ENCODE data around the gene AP1B1. TPM values are rescaled to one million over a fixed set of nuclear protein-coding genes. Genes with fewer than 3 reads are reported as not detected.

AP1B1 gene
- total RNA-seq, 1 donor from 2014 or later = 85.7 TPM

DNA sequence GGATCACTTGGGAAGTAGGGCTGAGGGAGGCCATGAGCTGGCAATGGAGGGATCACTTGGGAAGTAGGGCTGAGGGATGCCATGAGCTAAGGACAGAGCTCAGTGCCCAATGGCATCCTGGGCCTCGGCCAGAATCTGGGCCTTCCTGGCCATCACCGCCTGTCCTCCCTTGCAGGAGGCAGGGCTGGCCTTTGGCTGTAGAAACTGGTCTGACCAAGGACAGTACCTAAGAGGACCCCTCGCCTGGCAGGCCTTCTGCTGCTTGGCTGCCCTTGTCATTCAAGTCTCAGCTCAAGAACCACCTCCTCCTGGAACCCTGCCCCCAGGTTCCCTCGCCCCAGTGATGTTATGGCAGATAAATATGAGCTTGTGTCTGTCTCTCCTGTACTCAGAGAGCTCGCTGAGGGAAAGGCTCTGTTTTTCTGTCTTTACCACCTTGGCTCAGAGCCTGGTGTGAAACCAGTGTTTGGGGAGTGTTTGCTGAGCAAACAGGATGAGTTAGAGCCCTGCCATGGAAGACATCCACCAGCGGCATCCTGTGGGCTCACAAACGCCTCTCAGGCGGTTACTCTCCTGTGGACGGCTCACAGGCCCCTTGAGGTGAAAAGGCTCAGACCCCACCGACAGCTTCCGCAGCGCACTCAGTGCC lies 53.5 kb downstream of the AP1B1 start:
- intact Hi-C loops (cut with micrococcal nuclease) = no loop called here

DNA sequence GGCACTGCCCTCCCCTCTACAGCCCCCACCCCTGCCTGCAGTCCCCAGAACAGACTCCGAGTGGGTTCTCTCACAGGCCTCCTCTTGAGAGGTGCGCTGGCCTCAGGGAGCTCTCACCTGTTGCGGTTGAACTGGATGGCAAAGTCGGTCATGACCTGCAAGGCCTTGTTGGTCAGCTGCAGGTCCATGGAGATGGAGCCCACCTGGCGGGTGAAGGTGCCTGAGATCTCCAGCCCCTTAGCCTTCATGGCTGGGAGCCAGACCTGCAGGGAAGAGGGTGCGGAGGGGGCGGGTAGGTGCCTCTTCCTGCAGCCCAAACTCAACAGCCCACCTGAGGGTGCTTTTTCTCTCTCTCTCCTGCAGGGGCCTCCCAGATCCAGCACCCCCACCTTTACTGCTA lies 54.2 kb downstream of the AP1B1 start:
- intact Hi-C loops (cut with micrococcal nuclease) = no loop called here

DNA sequence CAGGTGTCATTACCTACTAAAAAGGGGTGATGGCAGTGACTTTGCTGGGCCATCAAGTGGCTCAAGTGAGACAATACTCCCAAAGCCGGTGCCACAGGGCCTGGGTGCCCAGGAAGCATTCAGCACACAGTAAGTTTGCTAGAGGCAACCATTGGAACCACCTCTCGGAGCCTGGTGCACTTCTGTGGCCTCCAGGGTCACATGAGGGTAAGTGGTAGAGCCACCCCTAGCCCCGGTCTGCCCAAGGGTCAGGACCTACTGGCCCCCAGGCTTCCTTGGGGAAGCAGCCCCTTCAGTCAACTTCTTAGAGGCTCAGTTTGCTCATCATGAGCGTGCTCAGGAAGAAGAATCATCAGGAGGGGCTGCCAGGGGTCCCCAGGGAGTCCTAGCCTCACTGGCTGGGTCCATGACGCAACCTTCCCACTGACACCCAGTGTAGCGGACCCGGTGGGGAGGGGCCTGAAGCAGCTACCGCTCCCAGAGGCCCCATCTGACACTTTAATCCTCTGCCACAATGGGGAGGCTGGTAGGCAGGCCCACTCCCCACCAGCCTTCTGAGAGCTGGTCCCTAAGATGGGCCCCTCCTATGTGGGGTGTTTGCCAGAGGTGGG lies 55.4 kb downstream of the AP1B1 start:
- intact Hi-C loops (cut with micrococcal nuclease) = no loop called here

DNA sequence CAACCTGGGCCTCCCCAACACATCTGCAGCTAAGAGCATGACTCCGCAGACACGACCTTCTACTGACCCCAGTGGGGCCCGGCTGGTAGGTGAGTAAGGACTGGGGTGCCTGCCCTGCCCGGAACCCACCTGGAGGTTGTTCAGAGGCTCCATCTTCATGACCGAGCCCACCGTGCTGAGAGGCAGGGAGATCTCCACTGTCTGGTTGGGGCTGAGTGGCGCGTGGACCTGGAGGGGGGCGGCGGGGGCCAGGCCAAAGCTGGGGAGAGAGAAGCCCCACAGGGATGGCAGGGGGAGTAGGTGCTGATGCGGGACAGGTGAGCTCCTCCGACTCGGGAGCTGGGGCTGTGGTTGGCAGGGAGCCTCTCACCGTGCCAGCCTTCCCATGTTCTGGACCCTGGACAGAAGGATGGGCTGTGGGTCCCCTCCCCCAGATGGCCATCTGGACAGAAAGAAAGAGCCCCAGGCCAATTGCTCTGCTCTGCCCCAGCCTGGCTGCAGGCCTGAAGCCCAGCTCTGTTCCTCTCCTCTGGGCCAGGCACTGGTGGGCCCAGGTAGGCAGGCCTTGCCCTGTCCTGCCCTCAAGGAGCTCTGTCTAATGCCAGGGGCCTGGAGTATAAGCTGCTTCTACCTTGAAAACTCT lies 56.6 kb downstream of the AP1B1 start:
- intact Hi-C loops (cut with micrococcal nuclease) = no loop called here

DNA sequence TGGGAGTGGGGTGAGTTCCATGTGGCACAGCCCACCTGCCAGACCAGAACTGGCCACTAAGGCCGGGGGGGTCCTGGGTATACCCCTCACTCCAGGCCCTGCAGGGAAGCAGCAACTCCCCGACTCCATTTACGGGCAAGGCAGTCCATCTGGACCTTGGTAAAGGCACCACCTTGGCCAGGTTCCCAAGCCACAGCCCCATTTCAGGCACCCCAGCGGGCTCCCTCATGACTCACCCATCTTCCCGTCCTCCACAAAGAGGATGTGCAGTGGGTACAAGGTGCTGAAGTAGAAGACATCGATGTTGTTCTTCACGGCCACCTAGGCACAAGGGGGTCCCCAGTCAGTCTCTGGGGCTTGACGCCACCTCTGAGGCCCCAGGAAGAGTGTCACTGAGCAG lies 57.2 kb downstream of the AP1B1 start:
- intact Hi-C loops (cut with micrococcal nuclease) = no loop called here

DNA sequence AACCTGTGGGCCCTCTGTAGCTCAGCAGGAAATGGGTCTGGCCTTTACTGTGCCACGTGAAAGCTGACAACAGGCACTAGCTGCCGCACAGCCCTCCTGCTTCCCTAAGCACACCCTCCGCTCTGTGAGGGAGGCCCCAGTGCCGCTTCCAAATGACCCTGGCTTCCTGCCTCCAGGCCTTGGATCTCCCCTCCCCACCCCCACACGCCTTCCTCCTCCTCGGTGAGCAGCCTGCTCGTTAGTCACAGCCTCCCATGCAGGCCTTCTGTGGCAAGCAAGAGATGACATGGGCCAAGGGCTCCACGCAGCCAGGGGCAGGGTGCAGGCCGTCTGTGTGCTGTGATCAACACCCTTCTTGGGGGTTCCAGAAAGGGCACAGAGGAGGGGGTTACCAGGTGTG lies 57.6 kb downstream of the AP1B1 start:
- intact Hi-C loops (cut with micrococcal nuclease) = no loop called here

DNA sequence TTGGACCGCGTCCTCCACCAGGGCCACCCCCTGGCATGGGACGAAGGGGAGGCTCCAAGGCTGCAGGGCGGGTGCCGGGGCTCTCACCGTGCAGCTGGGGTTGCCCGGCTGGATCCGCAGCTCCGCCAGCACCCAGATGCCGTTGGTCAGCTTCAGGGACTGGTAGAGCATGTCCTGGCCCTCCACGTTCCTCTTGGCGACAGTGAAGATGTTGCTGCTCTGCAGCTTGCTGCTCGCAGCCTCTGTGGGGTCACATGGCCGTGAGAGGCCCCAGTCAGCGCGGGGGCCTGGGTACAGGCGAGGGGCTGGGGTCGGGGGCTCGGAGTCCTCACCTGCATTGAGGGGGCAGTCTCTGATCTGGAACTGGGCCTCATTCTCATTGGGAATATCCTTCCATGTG lies 58.1 kb downstream of the AP1B1 start:
- intact Hi-C loops (cut with micrococcal nuclease) = no loop called here

DNA sequence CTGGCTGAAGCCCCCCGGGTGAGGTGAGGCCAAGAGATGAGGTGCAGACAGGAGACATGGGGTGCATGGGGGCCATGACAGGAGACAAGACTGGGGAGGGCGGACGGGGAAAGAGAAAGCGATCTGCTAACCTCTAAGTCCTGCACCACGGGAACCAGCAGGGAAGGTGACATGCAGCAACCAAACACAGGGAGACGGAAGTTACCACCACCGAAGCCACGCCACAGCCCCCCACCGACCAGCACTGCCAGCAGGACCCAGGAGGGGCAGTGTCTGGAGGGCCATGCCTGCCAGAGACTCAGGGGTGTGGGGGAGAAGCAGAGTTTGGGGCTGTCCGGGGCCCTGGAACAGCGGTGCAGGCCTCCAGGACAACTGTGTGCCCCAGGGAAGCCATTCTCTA lies 58.8 kb downstream of the AP1B1 start:
- intact Hi-C loops (cut with micrococcal nuclease) = no loop called here

DNA sequence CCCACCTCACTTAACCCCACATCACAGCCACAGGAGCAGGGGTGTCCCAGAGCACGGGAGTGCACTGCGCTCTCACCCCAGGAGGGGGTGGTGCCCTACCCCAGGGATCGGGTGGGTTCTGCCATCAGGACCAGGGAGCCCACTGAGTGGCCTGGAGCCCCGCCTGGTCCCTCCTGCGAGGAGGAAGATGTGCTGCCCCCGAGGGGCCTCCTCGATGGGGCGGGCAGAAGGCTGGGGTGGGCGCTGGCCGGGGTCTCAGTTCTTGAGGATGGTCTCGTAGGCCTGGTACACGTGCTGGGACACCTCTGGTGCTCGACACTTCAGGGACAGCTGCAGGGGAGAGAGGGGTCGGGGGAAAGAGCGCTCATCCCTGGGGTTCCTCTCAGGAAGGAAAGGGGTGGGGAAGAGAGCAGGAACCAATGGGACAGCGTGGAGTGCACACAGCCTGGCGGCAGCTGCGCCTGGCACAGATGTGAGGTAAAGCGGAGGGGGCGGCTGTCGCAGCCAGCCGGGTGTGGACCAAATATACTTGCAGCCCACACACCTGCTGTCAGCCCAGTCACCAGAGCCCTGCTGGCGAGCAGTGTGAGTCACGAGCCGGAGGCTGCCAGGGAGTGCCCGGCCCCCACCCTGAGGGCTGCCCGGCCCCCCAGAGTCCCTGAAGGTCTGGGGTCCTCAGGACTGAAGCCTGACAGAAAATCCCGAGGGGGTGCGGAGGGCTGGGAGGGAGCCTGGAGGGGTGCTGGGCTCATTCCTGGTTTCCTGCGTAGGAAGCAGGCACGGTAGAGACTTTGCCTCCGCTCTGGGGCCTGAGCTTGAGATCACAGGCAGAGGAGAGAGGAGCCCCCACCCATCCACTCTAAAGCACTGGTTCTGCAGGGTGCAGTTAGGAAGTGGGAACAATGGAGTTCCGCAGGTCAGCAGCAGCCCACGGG lies 59.5 kb downstream of the AP1B1 start:
- intact Hi-C loops (cut with micrococcal nuclease) = no loop called here

DNA sequence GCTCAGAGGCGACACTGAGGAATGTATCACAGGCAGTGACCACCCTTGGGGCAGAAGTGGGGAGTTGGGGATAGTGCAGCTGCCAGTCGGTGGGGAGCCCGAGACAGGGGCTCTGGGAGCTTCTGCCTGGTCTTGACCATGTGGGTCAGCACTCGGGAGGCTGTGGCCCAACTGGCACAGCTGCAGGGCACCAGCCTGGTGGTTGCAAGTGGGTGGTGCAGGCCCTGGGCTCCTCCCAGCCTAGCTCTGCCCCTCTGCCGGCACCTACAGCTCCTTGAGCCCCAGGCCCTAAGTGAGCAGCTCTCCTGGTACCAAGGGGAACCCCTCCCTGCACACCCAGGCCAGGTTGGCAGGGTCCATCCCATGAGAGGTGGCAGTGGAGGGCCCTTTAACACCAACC lies 60.3 kb downstream of the AP1B1 start:
- intact Hi-C loops (cut with micrococcal nuclease) = no loop called here

DNA sequence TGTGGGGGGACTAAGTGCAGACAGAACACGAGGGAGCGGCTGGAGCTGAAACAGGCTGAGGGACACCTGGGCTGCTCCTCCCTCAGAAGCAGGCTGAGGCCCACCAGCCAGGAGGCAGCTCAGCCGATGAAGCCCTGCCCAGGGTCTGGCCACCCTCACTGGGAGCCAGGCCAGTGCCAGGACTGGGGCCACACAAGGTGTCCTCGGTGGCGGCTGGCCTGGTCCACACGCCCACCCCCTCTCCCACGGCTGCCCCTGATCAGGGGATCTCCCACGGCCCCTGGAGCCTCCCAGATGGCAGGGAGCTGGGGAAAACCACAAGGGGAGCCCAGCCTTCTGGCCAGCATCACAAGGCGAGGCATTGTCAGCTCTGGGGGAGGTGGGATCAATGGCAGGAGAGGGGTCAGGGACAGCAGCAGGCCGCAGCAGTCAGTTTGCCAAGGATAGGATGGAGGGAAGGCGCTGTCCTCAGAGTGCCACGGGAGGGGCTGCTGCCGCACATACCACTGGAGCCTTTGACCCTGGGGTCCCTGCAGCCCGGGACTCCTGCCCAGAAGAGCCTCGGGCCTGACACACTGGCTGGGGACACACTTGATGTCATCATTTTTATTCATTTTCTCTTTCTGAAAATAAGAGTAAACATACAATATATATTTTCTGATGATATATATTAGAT lies 61.1 kb downstream of the AP1B1 start:
- intact Hi-C loops (cut with micrococcal nuclease) = no loop called here

DNA sequence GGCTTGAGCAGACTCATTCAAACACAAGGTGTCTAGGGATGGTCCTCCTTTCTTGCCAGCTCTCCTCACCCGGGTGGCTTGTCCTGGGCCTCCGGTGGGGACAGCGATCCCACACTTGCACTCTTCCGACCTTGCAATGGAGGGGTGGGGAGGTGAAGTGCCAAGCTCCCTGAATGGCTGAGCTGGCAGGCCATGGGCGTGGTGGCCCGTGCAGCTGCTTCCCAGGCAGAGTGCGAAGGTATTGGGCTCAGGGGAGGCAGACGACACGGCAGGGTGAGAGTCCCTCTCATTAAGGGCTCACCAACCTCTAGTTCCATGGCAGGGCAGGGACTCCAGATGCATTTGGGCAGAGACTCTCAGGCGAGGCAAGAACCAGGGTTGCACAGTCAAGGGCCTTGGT lies 61.9 kb downstream of the AP1B1 start:
- intact Hi-C loops (cut with micrococcal nuclease) = no loop called here

DNA sequence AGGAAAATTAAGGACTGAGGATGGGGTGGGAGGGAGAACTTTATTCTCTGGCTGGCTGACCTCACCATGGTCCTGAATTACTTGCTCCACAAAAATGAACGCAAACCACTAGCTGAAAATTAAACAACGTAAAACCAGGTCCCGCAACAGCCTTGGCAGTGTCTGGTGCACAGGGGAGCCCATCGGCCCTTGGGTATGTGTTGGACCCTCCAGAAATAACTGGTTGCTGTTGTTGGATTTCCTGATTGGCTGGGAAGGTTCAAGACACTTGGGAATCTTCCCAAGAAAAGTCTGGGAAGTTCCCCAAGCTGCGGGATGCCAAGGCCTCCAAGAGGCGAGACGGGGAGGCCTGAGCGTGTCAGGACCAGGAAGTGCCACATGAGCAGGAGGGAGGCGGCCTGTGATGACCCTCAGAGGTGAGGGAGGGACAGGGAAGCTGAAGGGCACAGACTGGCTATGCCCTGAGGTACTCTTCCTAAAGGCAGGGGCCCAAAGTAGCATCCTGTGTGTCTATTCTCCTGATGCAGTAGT lies 62.5 kb downstream of the AP1B1 start:
- intact Hi-C loops (cut with micrococcal nuclease) = no loop called here

DNA sequence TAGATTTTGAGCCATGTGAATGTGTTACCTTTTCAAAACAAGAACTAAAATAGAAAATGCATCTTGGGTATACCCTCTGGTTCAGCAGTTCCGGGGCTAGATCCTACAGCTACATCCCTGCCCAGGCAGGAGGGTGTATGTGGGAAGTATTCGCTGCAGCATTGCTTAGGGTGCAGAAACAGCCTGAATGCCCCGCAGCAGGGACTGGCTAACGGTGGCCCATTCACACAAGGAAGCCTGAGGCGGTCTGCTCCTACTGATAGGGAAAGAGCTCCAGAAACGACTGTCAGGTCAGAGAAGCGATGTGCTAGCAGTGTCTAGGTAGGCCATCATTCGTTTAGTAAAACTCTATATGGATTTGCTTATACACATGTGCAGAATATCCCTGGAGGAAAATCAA lies 63.0 kb downstream of the AP1B1 start:
- intact Hi-C loops (cut with micrococcal nuclease) = no loop called here

DNA sequence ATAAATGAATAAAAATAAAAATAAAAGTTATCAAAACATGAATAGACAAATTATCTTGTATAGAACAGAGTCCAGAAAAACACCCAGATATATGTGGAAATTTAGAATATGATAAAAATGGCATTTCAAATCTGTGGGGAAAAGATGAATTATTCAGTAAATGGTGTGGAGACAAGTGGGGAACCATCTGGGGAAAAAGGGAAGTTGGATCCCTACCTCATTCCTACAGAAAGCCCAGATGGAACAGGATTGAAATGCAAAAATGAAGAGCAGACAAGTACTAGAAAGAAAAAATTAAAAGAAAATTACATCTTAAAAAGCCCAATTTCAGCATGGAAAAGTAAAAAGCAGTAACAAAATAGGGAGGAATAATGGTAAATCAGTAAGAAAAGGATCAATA lies 64.7 kb downstream of the AP1B1 start:
- intact Hi-C loops (cut with micrococcal nuclease) = no loop called here

DNA sequence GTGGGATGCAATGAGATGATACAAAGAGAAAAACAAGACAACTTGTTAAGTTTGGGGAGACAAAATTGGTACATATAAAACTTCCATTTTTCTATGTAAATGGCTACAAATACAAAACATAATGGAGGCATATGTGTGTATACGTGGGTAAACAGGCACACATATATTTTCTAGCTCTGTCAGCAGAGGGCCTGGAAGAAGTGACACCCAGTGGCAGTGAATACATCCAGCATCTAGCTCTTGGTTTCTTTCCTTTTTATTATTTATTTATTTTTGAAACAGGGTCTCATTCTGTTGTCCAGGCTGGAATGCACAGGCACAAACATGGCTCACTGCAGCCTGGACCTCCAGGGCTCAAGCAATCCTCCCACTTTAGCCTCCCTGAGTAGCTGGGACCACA lies 67.8 kb downstream of the AP1B1 start:
- intact Hi-C loops (cut with micrococcal nuclease) = no loop called here

DNA sequence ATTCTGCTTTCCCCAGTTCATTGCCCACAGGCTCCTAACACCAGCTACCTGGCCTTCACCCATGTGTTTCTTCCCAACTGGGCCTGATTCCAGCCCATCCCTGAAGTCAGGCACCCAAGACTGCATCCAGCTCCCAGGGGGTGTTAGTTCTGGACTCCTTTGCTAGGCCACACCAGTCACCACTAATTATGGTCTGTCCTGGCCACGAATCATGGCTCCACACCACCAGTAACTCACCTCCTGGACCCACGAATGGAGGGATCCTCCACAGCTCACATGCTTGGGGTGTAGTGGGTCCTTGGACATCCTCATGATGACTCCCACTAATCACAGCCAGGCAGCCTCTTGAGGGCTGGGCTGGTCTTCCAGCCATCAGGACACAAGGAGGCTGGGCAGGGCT lies 69.3 kb downstream of the AP1B1 start:
- intact Hi-C loops (cut with micrococcal nuclease) = no loop called here

DNA sequence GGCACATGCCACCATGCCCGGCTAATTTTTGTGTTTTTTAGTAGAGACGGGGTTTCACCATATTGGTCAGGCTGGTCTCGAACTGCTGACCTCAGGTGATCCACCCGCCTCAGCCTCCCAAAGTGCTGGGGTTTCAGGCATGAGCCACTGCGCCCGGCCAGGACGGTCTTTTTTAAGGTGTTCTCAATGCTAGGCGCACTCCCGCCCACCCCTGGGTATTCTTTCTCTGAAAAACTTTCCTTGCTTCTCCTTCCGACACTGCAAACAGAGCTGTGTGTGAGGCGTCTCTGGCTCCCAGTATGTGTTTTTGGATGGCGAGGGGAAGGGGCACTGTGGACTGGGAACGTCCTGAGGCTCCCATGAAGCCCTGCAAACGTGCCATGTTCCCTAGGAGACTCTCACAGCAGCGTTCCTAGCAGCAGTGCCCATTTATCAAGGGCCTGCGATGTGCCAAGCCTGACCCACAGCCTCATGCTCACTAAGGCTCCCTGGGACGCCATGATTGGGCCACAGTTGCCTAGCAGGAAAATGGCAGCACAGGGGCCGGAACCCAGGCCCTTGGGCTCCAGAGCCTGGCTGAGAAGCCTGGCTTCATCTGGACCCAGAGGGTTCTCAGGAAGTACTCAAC lies 70.4 kb downstream of the AP1B1 start:
- intact Hi-C loops (cut with micrococcal nuclease) = no loop called here

DNA sequence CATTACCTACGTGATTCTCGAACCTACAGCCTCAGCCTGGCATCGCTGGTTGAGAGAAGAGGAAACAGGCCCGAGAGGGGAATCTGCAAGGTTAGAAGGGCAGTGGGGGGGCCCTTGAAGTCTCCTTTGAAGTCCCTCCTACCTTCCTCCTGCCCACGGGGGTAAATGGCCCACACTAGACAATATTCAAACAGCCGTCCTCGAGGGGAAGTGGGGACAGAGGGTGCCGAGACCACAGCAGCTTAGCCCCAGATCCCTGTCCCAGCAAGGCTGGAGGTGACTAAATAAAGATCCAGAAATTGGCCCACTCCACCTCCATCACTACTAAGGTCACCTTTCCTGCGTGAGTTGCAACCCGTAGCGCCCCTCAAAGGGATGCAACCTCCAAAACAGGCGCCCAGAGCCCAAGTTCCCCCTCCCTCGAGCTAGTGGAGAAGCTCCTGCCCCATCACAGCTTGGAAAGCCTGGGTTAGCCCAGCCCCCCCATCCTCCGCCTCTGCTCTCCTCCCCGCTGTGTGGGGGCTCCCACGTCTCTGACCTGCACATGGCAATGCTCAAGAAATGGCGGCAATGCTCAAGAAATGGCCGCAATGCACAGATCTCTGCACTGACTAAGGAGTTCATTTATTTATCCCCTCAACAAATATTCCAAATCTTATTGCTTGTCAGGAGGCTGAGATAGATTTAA lies 72.1 kb downstream of the AP1B1 start:
- intact Hi-C loops (cut with micrococcal nuclease) = no loop called here

Data from T-helper 2 cell treated with Interferon-gamma antibody and Interleukin-4, amounts not matched to agents 100 ng/mL and 5 ng/mL, for 36 hours (primary cell).